Stromal cell of bone marrow (primary cell): Measurements from ENCODE around the gene SH2D2A.
A peak's percentile ranks its signal among the peaks of the same experiment; 100 is the strongest.

Source experiments
- DNase-seq: peaks from one replicate; pipeline ENCODE4 v3.0.0-alpha.2; 2012; ENCODE audit warnings: low read depth

Gene SH2D2A

DNA sequence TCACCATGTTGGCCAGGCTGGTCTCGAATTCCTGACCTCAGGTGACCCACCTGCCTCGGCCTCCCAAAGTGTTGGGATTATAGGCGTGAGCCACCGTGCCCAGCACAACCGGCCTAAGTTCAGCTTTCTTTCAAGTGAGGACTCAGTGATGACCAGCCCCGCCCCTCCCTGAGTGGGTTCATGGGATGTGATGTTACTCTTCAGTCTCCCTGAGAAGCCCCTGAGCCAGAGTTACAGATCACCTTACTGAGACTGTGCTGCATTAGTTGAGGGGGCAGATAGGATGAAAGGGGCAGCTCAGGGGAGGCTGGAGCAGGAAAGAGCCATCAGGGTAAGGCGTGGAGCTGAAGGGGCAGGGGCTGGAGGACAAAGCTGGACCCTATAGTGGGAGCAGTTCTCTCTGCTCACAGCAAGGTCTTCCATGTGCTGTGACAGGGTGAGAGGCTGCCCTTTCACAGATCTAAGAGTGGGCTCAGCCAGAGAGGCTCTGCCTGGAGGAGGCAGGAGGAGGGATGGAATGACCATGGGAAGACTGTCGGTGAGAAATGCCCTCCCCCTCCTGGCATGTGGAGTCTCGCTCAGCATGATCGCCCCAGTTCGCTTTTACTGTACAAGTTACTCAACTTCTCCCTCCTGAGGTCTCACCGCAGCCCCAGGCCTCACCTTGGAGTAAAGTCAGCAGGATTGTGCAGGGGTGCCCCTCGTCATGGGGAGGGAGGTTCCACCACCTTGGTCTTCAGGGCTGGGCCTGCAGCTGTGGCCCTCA is 13.4 kb downstream of the SH2D2A start:
- DNase-seq = no peak

- DNase-seq = no peak
These were observed 14.2 kb downstream of the SH2D2A start for GRCh38 chr1:156802421-156802935.

DNA sequence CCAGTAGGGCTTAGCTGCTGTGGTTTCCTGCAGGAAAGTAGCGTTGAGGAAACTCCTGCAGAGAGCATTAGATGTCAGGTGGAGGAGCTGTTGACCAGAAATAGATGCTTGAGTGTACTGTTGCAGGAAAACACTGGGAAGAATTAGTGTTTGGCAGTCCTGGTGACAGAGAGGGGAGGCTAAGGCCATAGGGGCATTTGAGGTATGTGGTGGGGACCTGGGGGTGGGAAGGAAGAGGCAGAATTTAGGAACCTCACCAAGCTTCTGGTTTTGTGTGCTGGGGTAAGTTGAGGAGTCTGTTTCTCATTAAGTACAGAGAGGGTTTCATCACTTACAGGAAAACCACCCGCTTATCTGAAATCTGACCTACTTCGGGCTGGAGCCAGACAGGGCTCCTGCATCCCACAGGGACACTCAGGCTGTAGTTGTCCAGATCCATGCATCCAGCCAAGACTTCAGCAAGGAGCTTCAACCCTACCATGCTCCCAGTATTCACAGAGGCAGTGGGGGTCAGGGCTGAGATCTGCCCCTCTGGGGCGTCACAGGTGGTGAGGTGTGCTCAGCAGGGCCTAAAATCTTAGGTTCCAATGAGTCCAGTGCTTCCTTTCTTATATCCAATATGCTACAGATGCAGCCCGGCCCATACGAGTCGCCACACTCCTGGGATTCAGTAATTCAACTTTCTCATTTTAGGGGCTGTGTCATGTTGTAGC is 15.1 kb downstream of the SH2D2A start:
- peak; percentile 82 for DNase-seq

DNA sequence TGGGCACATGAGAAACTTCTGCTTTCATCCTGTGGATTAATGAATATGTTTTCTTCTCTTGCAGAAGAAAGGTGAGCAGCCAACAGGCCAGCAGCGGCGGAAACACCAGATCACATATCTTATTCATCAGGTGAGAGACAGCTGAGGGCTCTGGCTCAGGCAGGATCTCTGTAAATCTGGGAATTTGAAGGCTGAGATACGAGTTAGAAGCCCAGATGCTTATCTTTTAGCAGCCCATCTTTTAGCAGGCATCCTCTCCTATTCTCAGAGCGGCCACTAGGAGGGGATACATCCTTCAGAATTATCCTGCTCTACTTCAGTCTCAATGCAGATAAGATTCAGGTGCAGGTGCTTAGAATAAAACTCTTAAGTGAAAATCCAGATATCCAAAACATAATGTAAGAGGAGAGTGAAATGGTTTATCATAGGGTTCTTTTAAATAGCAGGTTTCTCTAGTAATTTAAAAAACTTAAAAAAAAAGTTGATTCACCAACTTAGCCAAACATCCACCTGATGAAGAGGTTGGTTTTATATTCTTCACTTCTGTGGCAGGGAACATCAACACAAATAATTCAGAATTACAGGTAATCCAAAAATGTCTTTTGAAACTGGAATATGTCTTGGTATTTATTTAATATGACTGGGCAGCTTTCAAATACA is 19.3 kb downstream of the SH2D2A start:
- DNase-seq = no peak

DNA sequence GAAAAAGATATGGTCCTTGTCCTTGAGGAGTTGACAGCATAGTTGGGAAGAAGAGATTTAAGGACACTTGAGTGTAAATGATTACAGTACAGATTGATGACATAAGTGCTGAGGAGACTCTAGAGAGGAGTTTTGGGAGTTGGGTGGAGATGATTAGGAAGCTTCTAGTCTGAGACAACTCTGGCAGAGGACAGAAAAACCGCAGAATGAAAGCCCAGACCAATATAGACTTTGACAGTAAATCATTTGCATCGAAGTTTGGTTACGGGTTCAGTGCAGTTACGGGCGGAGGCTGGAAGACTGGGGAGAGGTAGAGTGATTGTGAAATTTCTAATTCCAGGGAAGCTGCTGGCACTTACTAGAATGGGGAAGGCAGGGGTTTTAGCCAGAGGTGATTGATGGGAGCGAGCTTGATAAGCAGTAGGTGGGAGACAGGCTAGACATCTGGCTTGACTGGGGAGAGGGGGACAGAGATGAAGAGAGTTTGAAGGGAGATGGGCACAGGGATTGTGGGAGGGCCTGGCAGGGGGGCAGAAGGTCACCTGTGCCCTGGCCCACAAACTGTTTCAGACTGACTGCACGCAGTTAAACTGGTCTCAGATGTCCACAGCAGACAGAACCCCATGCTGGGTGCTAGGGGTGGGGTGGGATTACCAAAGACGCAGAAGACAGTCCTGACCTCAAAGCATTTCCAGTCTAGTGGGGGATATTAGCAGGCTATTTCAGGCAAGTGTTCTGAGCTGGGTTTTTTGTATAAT is 20.1 kb downstream of the SH2D2A start:
- DNase-seq = no peak

DNA sequence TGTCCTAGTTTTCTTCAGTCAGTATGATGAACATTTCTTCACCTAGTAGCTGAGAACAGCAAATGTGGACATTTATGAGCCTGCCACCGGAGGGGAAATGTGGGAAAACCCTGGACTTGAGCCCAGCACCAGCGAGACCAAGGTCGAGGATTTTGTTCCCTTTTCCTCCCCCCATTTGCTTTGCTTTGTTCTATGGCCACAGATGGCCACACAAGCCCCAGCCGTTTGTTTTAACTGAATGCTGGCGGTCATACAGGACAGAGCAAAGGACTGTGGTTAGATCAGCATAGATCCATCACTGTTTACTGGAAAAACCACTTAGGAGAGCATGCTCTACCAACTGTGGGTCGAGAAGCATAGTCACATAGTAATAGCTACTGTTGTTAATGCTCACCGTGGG is 20.9 kb downstream of the SH2D2A start:
- no peak for DNase-seq

DNA sequence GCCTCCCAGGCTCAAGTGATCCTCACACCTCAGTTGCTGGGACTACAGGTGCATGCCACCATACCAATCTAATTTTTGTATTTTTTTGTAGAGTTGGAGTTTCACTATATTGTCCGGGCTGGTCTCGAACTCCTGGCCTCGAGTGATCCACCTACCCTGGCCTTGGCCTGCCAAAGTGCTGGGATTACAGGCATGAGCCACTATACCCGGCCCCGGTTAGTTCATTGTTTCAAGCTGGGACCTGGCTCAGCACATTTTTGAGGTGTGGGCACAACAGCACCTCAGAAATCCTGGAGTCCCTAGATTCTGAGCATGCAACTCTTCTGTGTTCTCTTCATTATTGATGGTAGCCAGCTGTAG is 21.3 kb downstream of the SH2D2A start:
- DNase-seq = no peak

GRCh38 chr1:156794506-156795373 is 21.9 kb downstream of the SH2D2A start:
- DNase-seq = no peak

DNA sequence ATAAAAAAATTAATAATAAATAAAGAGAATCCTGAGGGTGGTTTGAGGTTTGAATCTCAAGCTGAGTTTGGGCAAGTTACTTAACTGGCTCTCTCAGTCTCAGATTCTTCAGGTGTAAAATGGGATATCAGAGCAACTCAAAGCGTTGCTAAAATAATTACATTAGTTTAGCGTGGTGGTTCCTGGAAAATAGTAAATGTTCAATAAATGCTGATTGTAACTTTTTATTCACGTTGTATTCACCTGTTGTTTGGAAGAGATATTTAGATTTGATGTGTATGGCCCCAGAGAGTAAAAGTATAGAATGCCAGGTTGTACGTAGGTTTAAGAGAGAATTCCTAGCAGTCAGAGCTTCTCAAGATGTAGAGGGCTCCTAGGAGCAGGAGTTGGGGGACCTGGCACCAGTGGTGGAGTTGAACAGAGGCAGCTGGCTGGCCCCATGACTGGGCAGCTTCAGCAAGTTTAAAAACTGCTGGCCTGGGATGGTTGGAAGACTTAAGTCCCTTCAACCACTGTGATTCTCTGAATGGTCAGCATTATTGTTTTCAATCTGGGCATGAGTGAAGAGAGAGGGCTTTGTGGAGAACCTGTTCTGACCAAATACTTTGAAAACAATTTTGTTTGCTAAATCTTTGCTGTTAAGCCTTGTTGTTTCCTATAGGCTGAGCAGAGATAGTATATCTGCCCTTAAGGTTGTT is 26.9 kb downstream of the SH2D2A start:
- no peak for DNase-seq

- DNase-seq = no peak
These were observed 28.5 kb downstream of the SH2D2A start for GRCh38 chr1:156788136-156788535.

DNA sequence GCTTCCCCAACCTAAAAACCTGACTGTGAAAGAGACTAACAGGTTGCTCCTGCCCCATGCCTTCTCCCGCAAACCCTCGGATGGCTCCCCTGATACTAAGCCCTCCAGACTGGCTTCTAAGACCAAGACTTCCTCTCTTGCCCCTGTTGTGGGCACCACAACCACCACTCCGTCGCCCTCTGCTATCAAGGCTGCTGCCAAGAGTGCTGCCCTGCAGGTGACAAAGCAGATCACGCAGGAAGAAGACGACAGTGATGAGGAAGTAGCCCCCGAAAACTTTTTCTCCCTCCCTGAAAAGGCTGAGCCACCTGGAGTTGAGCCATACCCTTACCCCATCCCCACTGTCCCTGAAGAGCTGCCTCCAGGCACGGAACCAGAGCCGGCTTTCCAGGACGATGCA is 30.0 kb downstream of the SH2D2A start:
- DNase-seq = no peak

- DNase-seq = no peak
These were observed 31.2 kb downstream of the SH2D2A start for GRCh38 chr1:156785458-156785857.

DNA sequence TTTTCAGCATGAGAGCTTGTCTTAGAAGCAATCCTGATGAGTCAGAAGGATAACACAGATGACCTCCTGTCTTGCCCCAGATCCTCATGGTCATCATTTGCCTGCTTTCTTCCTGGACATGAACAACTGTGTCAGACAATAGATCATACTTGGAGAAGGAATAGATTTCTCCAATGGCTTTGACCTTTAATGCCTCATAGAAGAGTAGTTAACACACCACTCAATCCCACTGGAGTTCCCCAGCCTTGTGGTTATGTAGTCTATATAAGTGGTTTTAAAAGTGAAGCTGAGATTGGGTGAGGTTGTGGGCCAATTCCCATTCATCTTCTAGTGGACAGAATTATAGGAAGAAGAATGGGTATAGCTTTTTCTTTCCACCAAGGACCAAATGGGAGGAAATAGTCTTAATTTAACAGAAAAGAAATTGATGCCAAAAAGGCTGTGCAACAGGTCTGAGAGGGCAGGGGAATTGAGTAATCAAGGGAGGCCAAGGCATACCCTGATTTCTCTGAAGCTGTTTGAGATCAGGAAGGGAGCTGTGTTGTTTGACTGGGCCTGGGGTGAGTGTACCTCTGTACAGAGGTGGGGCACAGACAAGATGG is 35.0 kb downstream of the SH2D2A start:
- peak; percentile 68 for DNase-seq

GRCh38 chr1:156777573-156777972 is 39.1 kb downstream of the SH2D2A start:
- DNase-seq = no peak

- no peak for DNase-seq
These were observed 39.7 kb downstream of the SH2D2A start for GRCh38 chr1:156776942-156777341.

DNA sequence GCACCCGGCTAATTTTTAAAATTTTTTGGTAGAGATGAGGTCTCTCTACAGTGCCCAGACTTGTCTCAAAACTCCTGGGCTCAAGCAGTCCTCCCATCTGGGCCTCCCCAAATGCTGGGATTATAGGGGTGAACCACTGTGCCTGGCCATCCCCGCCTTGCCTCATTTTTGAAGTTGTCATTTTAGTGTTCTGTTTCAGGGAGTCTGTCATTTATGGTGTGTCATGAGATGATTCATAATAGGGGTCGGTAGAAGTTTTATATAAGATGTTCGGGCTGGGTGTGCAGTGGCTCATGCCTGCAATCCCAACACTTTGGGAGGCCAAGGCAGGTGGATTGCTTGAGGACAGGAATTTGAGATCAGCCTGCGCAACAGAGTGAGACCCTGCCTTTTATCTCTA is 40.8 kb downstream of the SH2D2A start:
- no peak for DNase-seq

DNA sequence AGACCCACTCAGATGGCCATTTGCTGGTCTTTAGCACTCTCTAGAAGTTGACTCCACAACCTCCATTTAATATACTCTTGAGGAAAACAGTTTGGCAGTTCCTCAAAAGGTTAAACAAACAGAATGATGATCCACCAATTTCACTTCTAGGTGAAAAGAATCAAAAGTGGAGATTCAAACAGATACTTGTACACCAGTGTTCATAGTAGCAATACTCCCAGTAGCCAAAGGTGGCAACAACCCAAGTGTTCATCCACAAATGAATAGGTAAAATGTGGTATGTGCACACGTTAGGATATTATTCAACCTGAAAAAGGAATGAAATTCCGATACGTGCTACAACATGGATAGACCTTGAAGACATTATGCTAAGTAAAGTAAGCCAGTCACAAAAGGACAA is 43.0 kb downstream of the SH2D2A start:
- DNase-seq = no peak

DNA sequence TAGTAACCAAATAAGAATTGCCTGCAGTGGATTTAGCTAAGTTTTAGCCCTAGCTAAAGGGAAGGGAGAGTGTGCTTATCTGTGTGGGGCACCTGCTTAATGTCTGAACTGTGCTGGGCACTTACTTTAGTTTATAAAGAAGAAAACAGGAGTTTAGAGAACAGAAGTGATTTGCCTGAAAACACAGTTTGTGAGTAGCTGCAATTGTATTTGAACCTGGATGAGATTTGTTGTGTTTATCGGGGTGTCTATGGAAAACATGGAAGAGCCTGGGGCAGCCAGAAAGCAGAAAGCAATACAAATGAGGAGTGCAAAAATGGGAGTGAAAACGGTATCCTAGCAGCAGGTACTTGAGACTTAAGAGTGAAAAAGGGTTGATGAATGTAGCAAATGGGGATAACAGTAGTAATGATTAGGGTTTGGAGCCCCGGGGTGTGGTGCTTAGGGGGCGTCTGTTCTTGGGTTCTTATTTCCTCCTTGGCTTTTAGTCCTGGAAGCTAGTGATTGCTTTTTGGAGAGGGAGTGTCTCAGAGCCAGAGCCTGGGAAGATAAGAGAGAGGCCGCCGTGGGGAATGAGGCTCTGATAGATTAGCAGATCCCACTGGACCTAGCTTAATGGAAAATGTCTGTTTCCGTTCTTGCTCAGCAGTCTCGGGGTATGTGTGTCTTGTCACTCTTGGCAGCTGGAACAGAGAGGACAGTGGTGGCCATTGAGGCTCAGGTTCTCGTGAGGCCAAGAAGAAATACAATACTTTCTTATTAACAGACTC is 43.7 kb downstream of the SH2D2A start:
- DNase-seq = no peak

DNA sequence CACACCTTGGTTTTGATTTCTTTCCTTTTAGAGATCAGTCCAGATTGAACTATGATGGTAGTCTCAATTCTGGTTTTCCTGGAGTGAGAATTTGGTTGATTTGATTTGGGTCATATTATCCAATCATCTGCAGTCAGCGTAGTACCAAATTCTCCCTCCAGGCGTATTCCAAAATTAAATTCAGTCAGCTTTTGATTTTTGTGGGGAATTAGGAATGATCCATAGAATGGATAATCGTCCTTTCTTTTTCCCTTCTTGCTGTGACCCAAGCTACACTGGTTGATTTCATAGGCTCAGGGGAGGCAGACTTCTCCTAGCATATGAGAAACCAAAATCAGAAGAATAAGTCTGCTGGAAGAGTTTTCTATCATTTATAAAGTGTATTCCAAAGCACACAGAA is 44.4 kb downstream of the SH2D2A start:
- DNase-seq = no peak
